Midbrain (tissue), 1 donor: ENCODE results near the gene PAMR1.
A peak's percentile ranks its signal among the peaks of the same experiment; 100 is the strongest.

ENCODE experiments used
- DNase-seq: peaks from one replicate; lab custom pipeline; 2025; lab: John Stamatoyannopoulos, UW

PAMR1 gene

GRCh38 chr11:35436581-35437250 lies 88.7 kb downstream of the PAMR1 start:
- no peak for DNase-seq

- no peak for DNase-seq
Observed at GRCh38 chr11:35433588-35433987, 91.8 kb downstream of the PAMR1 start.

GRCh38 chr11:35432464-35432863 lies 93.0 kb downstream of the PAMR1 start:
- DNase-seq = no peak

GRCh38 chr11:35427071-35427470 lies 98.3 kb downstream of the PAMR1 start:
- peak; percentile 74 for DNase-seq

DNA sequence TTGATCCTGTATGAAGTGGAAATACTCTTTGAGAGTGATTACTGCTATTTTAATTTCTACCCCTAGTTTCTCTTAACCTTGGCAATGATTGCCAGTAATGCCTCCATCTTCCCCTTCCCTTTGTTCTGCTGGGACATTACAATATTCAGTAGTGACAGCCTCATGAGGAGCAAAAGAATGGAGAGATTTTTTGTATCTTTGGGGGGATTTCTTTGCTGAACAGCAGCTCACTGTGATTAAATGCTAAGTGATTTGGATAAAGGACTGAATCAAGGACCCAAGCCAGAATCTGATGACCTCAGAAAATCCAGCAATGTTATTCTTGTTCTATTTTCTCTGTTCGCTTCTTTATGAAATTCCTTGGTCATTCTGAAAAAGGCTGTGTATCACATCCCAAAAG lies 99.1 kb downstream of the PAMR1 start:
- no peak for DNase-seq

DNA sequence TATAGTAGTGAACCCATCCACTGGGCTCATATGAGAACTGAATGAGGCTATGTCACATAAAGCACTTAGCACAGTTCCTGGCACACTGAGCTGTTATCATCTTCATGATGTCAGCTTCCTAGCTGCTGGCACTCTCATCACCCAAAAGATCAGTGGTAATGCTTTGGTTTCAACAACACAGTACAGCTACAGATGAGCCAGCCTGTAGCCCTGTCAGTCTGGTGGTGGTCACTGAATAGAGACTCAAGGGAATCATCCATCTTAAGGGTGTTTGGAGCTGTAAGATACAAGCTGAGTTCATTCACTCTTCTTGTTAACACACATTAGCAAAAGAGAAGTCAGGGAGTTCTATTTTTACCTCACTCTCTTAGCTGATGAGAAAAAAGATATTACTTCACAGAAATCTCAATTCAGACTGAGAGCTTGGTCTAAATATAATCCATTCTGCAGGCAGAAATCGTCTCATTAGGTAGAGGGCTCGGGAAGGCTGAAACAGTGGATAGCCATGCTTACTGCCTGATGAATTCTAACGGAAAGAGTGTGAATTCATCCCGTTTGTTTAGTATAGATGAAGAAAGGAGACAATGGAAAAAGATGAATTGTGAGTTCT lies 99.7 kb downstream of the PAMR1 start:
- DNase-seq = no peak

- no peak for DNase-seq
Observed at GRCh38 chr11:35424157-35424940, 101.1 kb downstream of the PAMR1 start.

- no peak for DNase-seq
Observed at GRCh38 chr11:35420371-35420770, 105.0 kb downstream of the PAMR1 start.

DNA sequence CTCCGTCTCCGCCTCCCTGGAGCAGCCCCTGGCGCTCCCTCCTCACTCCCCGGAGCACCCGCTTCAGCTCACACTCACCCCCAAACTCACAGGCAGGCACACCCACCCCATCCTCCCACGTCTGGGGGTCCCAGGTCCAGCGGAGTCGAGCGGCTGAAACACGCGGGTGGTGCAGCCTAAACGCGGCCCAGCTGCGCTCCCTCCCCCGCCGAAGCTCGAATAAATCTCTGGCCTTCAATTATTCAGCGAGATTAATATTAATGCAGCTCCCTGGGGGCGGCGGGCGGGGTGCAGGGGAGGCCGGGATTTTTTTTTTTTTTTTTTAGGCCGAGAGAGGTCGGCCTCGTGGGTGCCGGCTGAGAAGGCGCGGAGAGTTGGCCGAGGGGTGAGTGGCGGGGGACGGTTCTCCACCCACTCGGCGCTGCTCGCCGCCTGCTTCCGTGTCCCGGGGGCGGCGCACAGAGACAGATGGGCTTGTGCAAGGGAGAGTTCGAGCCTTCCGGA lies 105.5 kb downstream of the PAMR1 start:
- no peak for DNase-seq

DNA sequence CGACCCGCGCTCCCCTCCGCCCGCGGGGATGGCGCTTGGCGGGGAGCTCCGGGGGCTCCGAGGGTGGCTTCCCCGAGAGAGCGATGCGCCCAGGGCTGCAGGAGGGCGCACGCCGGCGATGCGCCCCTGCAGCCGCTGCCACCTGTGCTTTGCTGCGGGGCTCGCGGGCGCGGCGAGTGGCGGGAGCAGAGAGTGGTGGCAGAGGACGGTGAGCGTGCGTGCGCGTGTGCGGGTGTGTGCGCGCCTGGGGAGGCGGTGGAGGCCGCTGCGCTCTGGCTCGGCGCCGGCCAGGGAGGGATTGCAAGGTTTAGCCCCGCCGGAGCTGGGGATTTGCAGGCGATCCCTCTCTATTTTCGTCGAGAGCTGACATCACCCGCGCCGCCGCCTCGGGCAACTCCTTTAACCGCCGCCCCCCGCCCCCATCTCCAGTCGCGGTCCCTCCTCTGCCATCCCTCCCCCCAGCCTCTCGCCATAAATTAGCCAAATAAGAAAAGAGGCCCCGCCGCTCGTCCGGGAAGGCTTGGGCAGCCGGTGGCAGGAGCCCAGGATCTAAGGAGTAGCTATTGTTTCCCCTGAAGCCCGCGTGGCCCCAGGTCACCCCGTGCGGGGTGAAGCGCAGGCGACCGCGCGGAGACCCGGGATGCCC lies 106.1 kb downstream of the PAMR1 start, which contains the start of gene SLC1A2:
Gene SLC1A2 (minus strand): TSS at position 375 of the 646 bp plus-strand sequence. CDS start 592 bp downstream, outside the sequence.
- peak; percentile 60 for DNase-seq

DNA sequence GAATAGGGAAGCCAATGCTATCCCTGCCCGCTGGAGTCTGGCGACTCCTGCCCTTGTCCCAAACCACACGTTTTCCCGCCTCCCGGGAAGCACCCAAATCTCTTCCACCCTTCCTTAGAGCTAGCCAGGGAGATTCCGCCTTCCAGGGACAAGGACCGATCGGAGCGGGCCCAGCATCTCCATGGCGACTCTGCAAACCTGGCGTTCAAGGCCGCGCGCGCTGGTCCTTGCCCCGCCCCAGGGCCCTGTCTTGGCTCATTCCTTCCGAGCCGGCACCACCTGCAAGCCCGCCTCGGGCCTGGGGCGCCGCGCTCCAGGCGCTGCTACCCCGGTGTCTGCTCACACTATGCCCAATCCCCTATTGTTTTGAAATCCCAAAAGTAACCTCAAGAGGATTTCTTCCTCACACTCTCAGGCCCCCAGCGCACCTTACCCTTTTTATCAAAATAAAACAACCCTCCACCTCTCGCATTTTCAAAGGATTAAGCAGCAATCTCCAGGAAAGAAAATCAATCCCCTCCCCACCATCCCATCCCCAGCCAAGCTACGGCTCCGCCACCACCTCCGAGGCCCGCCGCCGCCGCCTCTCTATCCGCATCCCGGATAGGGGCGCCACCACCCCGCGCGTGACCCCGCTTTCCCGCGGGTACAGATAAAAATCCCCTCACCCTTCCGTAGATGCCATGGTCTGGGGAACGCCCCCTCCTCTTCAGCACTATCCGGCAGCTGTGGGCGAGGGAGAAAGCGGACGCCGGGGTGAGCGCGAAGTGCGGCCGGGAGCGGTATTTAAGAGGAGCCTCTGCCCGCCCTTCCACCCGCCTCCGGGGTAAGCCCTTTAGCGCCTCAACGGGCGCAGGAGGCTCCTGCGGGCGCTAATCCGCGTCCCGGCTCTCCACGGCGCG lies 106.9 kb downstream of the PAMR1 start:
- DNase-seq = no peak

GRCh38 chr11:35415487-35415886 lies 109.9 kb downstream of the PAMR1 start:
- DNase-seq = no peak

- no peak for DNase-seq
Observed at GRCh38 chr11:35414776-35415175, 110.6 kb downstream of the PAMR1 start.

GRCh38 chr11:35414311-35414710 lies 111.1 kb downstream of the PAMR1 start:
- DNase-seq = no peak

GRCh38 chr11:35413598-35413997 lies 111.8 kb downstream of the PAMR1 start:
- DNase-seq = no peak

GRCh38 chr11:35412285-35412684 lies 113.1 kb downstream of the PAMR1 start:
- peak; percentile 21 for DNase-seq

- DNase-seq = no peak
Observed at GRCh38 chr11:35407041-35407440, 118.4 kb downstream of the PAMR1 start.

- peak; percentile 45 for DNase-seq
Observed at GRCh38 chr11:35404388-35404775, 121.0 kb downstream of the PAMR1 start.

- DNase-seq = no peak
Observed at GRCh38 chr11:35403765-35404387, 121.5 kb downstream of the PAMR1 start.

DNA sequence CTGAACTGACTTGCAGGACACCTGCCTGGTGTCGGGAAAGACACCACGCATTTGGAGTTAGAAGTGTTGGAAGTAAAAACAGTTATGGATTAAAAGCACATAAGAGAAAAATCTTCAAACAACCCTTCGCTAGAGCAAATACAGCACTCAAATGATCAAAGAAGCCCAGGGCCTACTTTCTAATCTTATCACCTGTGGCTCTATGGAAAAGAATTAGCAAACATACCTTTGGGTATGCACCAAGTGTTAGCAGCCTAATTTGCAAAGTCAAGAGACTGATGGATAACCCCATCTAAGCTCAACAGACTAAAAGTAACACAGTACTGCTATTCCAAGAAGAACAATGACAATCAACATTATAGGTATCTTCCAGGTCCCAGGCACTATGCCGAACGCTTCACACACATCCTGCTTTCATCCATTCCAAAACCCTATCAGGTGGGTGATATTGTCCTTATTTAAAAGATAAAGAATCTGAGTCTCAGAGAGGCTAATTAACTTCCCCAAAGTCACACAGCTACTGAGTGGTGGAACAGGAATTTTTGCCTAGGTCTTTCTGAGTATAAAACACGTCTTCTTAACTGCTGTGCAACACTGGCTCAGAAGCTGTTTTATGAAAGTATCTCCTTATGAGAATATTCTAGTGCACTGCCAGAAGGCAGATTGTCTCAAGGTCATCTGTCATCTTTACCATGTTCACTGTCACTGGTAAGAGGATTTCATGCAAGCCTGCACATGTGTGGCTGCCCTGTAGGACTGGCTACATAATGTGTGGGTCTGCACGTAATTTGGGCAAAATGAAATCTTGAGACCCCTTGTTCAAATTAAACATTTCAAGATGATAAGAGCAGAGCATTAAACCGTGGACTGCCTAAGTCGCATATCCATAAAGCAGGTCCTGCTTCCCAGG lies 122.4 kb downstream of the PAMR1 start:
- no peak for DNase-seq
